GM12875 (cell line): Measurements from ENCODE around the gene C3orf20.
"Not testable (repeated sequence)": the region's sequence is repeated elsewhere in the genome, so short reads cannot be mapped to it uniquely, and the experiment has no call there.

Source experiments
- H3K4me3 ChIP-seq: one replicate; pipeline ENCODE4 v1.5.1; 2011; ENCODE audit warnings: low read depth, low read length, control low read depth
- TF ChIP-seq, protein P1 (sequence below): IDR thresholded peaks from 2 replicates; pipeline ENCODE4 v1.5.1; 2011; ENCODE audit warnings: low read depth, mild to moderate bottlenecking, control low read depth, inconsistent platforms, low read length, moderate library complexity, borderline replicate concordance; ENCODE audit not compliant: insufficient read depth

C3orf20 gene

DNA sequence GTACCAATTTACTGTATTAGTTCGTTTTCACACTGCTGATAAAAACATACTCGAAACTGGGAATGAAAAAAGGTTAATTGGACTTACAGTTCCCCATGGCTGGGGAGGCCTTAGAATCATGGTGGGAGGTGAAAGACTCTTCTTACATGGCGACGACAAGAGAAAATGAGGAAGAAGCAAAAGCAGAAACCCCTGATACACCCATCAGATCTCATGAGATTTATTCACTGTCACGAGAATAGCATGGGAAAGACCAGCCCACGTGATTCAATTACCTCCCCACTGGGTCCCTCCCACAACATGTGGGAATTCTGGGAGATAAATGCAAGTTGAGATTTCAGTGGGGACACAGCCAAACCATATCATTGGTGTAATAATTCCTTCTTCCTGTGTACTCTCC lies 69.6 kb downstream of the C3orf20 start:
- TF ChIP-seq, protein P1, sequence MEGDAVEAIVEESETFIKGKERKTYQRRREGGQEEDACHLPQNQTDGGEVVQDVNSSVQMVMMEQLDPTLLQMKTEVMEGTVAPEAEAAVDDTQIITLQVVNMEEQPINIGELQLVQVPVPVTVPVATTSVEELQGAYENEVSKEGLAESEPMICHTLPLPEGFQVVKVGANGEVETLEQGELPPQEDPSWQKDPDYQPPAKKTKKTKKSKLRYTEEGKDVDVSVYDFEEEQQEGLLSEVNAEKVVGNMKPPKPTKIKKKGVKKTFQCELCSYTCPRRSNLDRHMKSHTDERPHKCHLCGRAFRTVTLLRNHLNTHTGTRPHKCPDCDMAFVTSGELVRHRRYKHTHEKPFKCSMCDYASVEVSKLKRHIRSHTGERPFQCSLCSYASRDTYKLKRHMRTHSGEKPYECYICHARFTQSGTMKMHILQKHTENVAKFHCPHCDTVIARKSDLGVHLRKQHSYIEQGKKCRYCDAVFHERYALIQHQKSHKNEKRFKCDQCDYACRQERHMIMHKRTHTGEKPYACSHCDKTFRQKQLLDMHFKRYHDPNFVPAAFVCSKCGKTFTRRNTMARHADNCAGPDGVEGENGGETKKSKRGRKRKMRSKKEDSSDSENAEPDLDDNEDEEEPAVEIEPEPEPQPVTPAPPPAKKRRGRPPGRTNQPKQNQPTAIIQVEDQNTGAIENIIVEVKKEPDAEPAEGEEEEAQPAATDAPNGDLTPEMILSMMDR: no peak
- no peak overlapping the region for H3K4me3 ChIP-seq

DNA sequence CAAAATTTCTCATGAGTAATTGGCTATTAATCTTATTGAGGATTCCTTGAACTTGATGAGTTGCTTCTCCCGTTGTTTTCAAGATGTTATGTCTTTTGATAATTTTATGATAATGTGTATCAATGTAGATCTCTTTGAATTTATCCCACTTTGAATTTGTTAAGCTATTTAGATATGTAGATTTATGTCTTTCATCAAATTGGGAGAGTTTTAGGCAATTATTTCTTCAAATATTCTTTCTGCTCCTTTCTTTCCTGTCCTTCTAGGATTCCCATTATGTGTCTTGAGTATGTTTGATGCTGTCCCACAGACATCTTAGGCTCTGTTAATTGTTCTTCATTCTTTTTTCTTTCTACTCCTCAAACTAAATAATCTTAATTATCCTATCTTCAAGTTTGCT lies 75.7 kb downstream of the C3orf20 start:
- no peak overlapping the region for H3K4me3 ChIP-seq
- TF ChIP-seq, protein P1: no peak

DNA sequence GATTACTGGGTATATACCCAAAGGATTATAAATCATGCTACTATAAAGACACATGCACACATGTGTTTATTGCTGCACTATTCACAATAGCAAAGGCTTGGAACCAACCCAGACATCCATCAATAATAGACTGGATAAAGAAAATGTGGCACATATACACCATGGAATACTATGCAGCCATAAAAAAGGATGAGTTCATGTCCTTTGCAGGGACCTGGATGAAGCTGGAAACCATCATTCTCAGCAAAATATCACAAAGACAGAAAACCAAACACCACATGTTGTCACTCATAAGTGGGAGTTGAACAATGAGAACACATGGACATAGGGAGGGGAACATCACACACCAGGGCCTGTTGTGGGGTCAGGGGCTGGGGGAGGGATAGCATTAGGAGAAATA lies 78.0 kb downstream of the C3orf20 start:
- not testable (repeated sequence) for H3K4me3 ChIP-seq

DNA sequence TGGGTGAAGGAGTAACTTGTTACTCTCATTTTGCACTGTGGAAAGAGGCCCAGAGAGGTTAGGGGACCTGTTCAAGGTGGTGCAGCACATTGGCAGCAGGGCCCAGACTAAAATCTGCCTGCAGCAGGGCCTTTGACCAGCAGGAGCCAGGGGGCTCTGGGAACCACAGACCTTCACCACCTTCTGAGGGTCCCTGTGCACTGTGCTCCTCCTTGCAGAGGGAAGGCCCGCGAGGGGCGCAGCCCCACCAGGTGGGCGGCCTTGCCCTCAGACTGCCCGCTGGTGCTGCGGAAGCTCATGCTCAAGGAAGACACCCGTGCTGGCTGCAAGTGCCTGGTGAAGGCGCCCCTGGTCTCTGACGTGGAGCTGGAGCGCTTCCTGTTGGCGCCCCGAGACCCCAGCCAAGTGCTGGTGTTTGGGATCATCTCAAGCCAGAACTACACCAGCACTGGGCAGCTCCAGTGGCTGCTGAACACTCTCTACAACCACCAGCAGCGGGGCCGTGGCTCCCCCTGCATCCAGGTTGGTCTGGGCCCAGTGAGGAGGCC lies 82.3 kb downstream of the C3orf20 start:
- no peak overlapping the region for H3K4me3 ChIP-seq
- TF ChIP-seq, protein P1: no peak

DNA sequence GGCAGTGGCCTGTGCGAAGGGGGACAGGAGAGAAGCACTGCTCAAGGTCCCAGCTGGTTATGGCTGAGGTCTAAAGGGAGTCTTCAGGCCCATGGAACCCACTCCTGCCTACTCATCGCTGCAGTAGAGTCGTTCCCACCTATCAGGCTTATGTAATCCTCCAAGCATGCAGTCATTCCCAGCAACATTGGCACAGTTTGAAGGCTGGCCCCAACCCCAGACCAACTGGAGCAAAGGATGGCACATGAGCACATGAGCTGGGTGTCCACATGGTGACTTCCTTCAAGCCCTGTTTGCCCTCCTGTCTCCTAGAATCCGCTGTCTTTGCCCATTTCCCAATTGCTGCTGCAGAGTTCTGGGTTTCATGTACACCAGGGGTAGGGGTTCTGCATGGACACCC lies 83.4 kb downstream of the C3orf20 start:
- no peak overlapping the region for H3K4me3 ChIP-seq
- TF ChIP-seq, protein P1: no peak

DNA sequence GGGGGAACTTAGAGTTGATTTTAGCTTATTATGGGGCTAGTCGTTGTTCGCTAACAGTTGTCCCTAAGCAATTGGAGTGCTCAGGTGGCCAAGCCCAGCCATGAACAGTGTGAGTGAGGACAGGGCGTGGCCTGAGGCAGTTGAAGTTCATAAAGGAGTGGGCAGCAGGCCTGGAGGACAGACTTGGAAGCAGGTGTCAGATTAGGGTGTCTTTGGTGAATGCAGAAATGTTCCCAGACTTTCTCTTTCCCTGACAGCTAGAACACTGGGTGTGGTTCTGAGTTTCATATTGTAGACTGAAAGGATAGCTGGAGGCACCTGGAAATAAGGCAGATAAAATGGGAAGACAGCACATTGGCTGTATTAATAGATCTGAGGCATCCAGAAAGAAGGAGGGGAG lies 84.0 kb downstream of the C3orf20 start:
- TF ChIP-seq, protein P1: no peak
- H3K4me3 ChIP-seq: no peak overlapping the region

DNA sequence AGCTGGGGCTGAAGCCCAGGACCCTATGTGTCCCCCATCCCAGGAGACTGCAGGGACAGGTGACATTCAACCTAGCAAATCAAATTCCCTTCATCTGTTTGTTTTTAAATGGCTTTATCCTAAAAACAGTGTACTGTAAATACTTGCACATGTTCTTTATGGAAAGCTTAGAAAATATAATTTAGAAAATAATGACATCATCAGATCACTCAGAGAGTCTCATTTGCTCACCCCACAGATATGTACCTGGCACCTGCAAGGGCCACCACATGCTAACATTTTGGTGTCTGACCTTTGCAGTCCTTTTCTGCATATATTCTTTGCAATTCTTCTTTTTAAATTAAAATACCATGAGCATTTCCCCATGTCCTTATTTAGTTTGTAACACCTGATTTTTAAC lies 85.2 kb downstream of the C3orf20 start:
- TF ChIP-seq, protein P1: no peak
- H3K4me3 ChIP-seq: no peak overlapping the region
